D721Med (cell line): ENCODE data around the gene CTAGE4.
"Not testable (repeated sequence)": the region's sequence is repeated elsewhere in the genome, so short reads cannot be mapped to it uniquely, and the experiment has no call there.

Experiments
- DNase-seq: peaks from one replicate; pipeline ENCODE4 v3.0.0; 2011; ENCODE audit warnings: low spot score; ENCODE audit not compliant: insufficient read length
- FAIRE-seq: peaks from 2 replicates; lab custom pipeline; 2011; peaks lifted over from hg19 to GRCh38; lab: Jason Lieb, UNC

CTAGE4 gene

DNA sequence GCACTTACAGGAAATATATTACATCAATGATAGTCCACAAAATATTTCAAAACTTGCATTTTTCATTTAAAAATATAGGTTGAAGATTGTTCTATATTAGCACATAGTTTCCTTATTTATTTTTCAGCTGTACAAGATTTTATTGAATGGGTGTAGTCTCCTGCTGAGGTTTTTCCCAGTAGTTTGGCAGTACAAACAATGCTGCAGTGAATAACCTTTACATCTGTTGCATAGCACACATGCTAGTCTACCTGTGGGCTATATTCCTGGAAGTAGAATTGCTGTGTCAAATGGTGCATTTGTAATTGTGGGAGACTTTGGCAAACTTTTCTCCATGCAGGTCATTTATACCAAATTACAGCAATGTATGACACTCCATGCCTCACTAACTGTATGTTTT is 37.3 kb downstream of the CTAGE4 start:
- not testable (repeated sequence) for FAIRE-seq, DNase-seq

- FAIRE-seq, DNase-seq: not testable (repeated sequence)
These were observed 40.4 kb downstream of the CTAGE4 start for GRCh38 chr7:144223675-144224074.

- not testable (repeated sequence) for DNase-seq, FAIRE-seq
These were observed 43.6 kb downstream of the CTAGE4 start for GRCh38 chr7:144226866-144227265.

GRCh38 chr7:144228810-144229209 is 45.5 kb downstream of the CTAGE4 start:
- not testable (repeated sequence) for FAIRE-seq, DNase-seq

- not testable (repeated sequence) for FAIRE-seq, DNase-seq
These were observed 47.8 kb downstream of the CTAGE4 start for GRCh38 chr7:144231027-144231426.

DNA sequence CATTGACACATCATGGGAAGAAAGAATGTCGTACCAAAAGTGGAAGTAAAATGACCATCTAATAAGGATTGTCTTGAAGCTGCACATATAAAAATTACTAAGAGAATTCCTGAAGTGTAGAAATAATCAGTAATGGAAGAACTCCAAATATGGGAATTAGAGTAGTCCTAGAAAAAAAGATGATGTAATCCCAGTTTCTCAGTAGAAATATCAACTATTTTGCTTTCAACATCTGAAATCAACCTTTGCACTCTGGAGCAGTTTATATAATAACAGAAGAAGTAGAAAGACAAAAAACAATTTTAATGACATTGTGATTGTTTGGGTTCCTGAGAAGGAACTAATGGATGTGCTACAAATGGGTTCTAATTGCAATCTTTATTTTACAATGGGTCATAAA is 49.8 kb downstream of the CTAGE4 start:
- DNase-seq, FAIRE-seq: not testable (repeated sequence)
